HG03066 (cell line): Measurements from ENCODE around the gene LPP.
"Not testable (repeated sequence)": the region's sequence is repeated elsewhere in the genome, so short reads cannot be mapped to it uniquely, and the experiment has no call there.

ENCODE experiments used
- ATAC-seq: cut with Tn5 transposase; IDR thresholded peaks from one replicate; pipeline ENCODE4 v1.9.1; 2021; ENCODE audit warnings: low read depth; ENCODE audit not compliant: unreplicated experiment

Gene LPP

GRCh38 chr3:188594139-188594538, 440.2 kb downstream of the LPP start:
- ATAC-seq: no peak

DNA sequence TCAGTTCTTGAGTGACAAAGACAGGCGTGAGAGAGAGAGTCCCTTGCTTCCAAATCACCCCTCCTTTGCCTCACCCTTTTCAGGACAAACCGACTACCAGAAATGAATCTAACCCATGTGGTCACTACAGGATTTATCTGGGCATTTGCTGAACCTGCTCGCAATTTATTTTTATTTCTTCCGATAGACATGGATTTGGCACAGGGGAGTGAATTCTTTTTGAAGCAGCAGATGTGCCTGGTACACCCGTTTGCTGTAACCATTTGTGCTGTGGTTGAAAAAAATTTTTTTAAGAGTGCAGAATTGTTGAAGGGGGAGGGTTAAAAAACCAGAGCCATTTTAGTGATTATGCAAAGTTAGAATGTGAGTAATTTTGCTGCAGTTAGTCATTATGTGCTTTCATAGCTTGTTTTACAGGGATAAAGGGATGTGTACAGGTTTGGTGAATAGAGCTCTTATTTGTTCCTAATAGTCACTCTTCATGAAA, 442.0 kb downstream of the LPP start:
- no peak for ATAC-seq

DNA sequence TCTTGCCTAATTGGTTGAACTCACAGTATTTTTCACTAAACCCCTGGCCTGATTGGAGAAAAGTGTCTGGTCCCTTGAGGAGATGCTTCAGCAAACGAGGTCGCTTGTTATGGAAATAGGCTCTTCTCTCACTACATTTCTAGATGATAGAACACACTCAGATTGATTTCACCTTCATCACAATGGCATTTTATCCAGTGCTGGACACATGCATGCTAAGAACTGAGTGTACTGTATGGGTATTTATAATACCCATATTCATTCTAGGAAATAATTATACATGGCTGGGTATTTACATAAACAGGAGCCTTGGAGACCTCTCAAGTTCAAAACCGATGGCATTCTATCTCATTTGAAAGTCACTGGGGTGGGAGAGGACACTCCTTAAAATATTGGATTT, 444.9 kb downstream of the LPP start:
- ATAC-seq: no peak

GRCh38 chr3:188602111-188602510, 448.2 kb downstream of the LPP start:
- ATAC-seq: no peak

- no peak for ATAC-seq
Observed at GRCh38 chr3:188602620-188603019, 448.7 kb downstream of the LPP start.

DNA sequence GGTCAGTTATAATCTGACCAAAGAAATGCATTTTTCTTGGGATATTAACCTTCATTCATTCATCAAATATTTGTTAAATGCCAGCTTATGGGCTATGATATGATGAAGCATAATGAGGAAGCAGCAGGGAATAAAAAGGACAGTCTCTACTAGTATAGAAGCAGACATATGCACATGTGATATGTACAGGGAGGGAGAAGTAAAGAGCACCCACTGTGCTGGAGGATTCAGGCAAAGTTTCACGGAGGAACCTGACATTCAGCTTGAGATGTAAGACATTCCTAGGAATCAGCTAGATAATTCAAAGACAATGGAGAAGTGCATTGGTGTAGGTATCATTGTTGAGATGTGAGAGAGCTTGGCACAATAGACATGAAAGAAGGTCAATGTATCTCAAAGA, 450.7 kb downstream of the LPP start:
- no peak for ATAC-seq

- no peak for ATAC-seq
Observed at GRCh38 chr3:188605231-188605630, 451.3 kb downstream of the LPP start.

DNA sequence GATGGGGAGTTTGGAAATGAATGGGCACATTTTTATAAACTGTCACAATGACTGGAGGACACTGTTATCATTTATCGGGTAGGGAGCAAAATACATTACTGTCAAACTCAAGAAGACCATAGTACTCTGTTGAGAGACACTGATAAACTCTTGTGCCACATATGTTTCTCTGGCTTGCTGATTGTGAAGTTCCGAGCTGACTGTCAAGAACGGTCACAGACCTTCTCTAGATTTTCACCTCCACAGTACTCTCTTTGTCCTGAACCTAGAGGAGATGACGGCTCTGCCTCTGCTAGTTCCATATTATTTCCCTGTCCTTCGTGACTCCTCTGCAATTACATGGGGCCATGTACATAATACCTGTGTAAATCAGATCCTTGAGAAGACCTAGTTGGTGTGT, 451.9 kb downstream of the LPP start:
- no peak for ATAC-seq

GRCh38 chr3:188607805-188608315, 453.9 kb downstream of the LPP start:
- no peak for ATAC-seq

GRCh38 chr3:188608401-188608800, 454.4 kb downstream of the LPP start:
- no peak for ATAC-seq

- ATAC-seq: not testable (repeated sequence)
Observed at GRCh38 chr3:188613721-188614120, 459.8 kb downstream of the LPP start.

DNA sequence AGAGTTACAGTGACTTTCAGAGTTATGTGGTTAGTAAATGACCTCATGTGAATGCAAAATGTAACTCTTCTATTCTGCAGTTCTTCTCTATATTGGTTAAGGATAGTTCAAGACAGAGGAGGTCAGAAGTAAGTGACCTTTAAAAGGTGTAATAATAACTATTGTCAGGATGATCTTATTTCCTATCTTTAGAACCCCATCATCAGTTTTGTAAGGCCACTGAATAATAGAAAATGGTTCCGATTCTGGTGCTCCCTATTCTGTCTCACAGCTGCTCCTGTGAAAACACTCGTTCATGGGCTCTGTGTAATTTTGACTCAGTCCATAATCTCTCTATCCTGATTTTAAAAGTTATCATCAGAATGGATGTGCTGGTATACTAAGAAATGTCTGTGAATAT, 463.3 kb downstream of the LPP start:
- no peak for ATAC-seq

- ATAC-seq: no peak
Observed at GRCh38 chr3:188617988-188618701, 464.2 kb downstream of the LPP start.

DNA sequence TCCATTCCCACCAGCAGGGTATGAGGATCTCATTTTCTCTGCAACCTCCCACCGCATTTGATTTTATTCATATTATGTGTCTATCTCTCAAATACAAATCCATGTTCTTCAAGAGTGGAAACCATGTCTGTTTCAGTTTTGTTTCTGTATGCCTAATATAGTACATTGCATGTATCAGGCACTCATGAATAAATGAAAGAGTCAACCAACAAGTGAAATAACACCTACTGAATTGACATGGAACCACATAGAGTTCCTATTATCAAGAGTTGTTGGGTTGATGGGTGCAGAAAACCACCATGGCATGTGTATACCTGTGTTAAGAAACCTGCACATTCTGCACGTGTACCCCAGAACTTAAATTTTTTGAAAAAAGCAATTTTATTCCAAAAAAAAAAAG, 466.8 kb downstream of the LPP start:
- no peak for ATAC-seq

DNA sequence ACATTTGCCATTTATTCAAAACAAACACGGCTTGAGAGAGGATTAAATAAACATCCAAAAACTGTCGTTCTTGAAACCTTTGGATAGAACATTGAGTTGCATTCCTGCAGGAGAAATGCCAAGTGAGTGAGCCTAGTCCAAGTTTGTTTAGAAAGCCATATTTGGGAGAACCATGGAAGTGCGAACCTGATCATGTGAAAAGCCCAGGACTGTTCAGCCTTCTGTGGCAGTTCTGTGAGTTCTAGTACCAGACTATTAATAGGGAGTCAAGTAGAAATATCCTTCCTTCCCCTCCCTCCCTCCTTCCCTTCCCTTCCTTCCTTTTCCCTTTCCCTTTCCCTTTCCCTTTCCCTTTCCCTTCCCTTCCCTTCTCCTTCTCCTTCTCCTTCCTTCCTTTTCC, 470.4 kb downstream of the LPP start:
- no peak for ATAC-seq

GRCh38 chr3:188624828-188625227, 470.9 kb downstream of the LPP start:
- no peak for ATAC-seq

- no peak for ATAC-seq
Observed at GRCh38 chr3:188627652-188628051, 473.7 kb downstream of the LPP start.

DNA sequence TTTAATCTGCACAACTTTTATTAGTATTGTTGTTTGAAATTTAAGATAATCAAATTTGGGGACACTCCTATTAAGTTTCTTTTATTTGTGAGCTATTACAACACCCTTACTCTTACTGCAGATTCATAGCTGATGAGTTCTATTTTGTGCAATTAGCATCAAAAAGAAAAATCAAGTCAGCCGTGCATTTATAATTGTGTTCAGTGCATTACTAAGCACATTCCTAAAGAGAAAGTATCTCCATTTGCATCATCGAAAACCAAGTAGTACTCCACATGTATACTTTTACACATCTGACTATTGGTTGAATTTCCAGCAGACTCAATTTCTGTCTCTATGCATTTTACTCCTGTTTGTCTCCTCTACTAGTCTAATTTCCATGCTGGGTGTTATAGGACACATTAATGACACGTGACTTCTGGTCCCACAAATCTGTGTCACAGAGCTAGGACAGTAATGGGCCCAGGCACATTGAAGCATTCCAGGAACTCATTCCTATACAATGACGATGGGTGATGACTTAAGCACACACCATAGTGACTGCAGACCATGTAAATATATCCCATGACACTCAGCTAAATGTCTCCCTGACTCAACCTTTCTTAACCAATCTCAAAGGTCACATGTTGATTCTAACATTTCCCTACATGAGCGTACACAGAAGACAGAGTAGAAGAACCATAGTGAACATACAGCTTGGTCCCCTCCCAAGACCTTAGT, 477.5 kb downstream of the LPP start:
- ATAC-seq: no peak

- ATAC-seq: no peak
Observed at GRCh38 chr3:188633206-188633605, 479.2 kb downstream of the LPP start.

- ATAC-seq: no peak
Observed at GRCh38 chr3:188634285-188634684, 480.3 kb downstream of the LPP start.

- ATAC-seq: no peak
Observed at GRCh38 chr3:188635258-188636042, 481.5 kb downstream of the LPP start.
